ENCODE results near the gene LRP11. TPM values are rescaled to one million over a fixed set of nuclear protein-coding genes. Genes with fewer than 3 reads are reported as not detected.

Gene LRP11
- total and polyA plus RNA-seq, 2 of the 13 experiments (the other 11 are each of a cell fraction or from before 2014, with no cell fraction given) = 32.4 to 48.9 TPM

DNA sequence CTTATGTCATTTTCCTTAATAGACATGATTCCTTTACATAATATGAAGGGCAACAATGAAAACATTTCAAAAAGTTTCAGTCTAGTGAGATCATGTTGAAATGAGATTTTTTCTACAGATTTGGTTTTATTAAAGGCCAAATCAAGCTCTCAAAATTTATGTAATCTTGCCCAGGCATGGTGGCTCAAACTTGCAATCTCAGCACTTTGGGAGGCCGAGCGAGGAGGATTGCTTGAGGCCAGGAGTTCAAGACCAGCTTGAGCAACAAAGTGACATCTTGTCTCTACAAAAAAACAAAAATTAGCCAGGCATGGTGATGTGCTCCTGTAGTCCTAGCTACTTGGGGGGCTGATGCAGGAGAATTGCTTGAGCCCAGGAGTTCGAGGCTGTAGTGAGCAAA lies 50.8 kb downstream of the LRP11 start:
- FAIRE-seq (no peak), ATAC-seq (no peak), DNase-seq (ENCODE audit: low spot score) (no peak)
- TF ChIP-seq, protein P1, sequence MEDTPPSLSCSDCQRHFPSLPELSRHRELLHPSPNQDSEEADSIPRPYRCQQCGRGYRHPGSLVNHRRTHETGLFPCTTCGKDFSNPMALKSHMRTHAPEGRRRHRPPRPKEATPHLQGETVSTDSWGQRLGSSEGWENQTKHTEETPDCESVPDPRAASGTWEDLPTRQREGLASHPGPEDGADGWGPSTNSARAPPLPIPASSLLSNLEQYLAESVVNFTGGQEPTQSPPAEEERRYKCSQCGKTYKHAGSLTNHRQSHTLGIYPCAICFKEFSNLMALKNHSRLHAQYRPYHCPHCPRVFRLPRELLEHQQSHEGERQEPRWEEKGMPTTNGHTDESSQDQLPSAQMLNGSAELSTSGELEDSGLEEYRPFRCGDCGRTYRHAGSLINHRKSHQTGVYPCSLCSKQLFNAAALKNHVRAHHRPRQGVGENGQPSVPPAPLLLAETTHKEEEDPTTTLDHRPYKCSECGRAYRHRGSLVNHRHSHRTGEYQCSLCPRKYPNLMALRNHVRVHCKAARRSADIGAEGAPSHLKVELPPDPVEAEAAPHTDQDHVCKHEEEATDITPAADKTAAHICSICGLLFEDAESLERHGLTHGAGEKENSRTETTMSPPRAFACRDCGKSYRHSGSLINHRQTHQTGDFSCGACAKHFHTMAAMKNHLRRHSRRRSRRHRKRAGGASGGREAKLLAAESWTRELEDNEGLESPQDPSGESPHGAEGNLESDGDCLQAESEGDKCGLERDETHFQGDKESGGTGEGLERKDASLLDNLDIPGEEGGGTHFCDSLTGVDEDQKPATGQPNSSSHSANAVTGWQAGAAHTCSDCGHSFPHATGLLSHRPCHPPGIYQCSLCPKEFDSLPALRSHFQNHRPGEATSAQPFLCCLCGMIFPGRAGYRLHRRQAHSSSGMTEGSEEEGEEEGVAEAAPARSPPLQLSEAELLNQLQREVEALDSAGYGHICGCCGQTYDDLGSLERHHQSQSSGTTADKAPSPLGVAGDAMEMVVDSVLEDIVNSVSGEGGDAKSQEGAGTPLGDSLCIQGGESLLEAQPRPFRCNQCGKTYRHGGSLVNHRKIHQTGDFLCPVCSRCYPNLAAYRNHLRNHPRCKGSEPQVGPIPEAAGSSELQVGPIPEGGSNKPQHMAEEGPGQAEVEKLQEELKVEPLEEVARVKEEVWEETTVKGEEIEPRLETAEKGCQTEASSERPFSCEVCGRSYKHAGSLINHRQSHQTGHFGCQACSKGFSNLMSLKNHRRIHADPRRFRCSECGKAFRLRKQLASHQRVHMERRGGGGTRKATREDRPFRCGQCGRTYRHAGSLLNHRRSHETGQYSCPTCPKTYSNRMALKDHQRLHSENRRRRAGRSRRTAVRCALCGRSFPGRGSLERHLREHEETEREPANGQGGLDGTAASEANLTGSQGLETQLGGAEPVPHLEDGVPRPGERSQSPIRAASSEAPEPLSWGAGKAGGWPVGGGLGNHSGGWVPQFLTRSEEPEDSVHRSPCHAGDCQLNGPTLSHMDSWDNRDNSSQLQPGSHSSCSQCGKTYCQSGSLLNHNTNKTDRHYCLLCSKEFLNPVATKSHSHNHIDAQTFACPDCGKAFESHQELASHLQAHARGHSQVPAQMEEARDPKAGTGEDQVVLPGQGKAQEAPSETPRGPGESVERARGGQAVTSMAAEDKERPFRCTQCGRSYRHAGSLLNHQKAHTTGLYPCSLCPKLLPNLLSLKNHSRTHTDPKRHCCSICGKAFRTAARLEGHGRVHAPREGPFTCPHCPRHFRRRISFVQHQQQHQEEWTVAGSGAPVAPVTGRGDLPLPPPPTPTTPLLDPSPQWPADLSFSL (CRISPR knock-in tag; IDR thresholded peaks at IDR 0.05) = no peak
- no peak for TF ChIP-seq NCOA5 (CRISPR knock-in tag; IDR thresholded peaks at IDR 0.05)
- TF ChIP-seq, protein P2, sequence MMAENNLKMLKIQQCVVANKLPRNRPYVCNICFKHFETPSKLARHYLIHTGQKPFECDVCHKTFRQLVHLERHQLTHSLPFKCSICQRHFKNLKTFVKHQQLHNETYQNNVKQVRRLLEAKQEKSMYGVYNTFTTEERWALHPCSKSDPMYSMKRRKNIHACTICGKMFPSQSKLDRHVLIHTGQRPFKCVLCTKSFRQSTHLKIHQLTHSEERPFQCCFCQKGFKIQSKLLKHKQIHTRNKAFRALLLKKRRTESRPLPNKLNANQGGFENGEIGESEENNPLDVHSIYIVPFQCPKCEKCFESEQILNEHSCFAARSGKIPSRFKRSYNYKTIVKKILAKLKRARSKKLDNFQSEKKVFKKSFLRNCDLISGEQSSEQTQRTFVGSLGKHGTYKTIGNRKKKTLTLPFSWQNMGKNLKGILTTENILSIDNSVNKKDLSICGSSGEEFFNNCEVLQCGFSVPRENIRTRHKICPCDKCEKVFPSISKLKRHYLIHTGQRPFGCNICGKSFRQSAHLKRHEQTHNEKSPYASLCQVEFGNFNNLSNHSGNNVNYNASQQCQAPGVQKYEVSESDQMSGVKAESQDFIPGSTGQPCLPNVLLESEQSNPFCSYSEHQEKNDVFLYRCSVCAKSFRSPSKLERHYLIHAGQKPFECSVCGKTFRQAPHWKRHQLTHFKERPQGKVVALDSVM (CRISPR knock-in tag; IDR thresholded peaks at IDR 0.05) = peak; percentile 38; the same call in 1 of the 2 replicates
- peak; percentile 70 for TF ChIP-seq MAFF (IDR thresholded peaks at IDR 0.05; ENCODE audit: low read depth, low read length)
- TF ChIP-seq MAFK (conservative IDR thresholded peaks at IDR 0.05 in 1 of 2, IDR thresholded peaks at IDR 0.05 in 1 of 2; ENCODE audit: low read length in 2 of 2) = peak; percentile 77 to 86
- no peaks in the 10 kb centered on the region for H3K9me3 ChIP-seq (ENCODE audit: low read length)
- no peak overlapping the region for H3K27ac ChIP-seq (ENCODE audit: extremely low read length, insufficient read depth, low read length)
- WGBS (ENCODE audit: low lambda C conversion rate) = 99% methylated on average over 3 of the region's 3 CpGs
- H3K4me3 ChIP-seq (replicated peaks in 1 of 3; ENCODE audit: insufficient read depth in 1 of 3, low read depth in 2 of 3, low read length in 3 of 3) = no peak overlapping the region
- ChIA-PET CTCF (ENCODE audit: low intra/inter-chr PET ratio, low total read pairs) (no interaction called here), POLR2A (no interaction called here)
- intact Hi-C loops (cut with micrococcal nuclease; ENCODE audit: unreplicated experiment) = no loop called here
- in situ Hi-C loops (cut with HindIII; ENCODE audit: extremely low pct_ligation_motif_present, low pct_unique_long_range_greater_than_20kb) = no loop called here
- no peaks in the 10 kb centered on the region for H4K20me1 ChIP-seq (ENCODE audit: insufficient read depth, low read length)
- H3K4me1 ChIP-seq (ENCODE audit: insufficient read depth, low read length) = no peaks in the 10 kb centered on the region
- no peaks in the 10 kb centered on the region for H3K27me3 ChIP-seq (ENCODE audit: control insufficient read depth in 1 of 2, insufficient read depth in 2 of 2, low read length in 2 of 2)
- H2AFZ ChIP-seq (ENCODE audit: low read length) = no peak overlapping the region
- H3K79me2 ChIP-seq (ENCODE audit: insufficient read depth, low read length) = no peaks in the 10 kb centered on the region
- peaks cover 0 to 20% of the 10 kb centered on the region in 2 experiments; a peak in 2 of 5 replicates for H3K36me3 ChIP-seq (replicated peaks in 1 of 2; ENCODE audit: control insufficient read depth in 1 of 2, insufficient read depth in 2 of 2, low read length in 2 of 2)
- no peak overlapping the region for H3K9ac ChIP-seq (ENCODE audit: insufficient read depth, low read depth, low read length)
- no TSS peak for BruUV-seq (replicated peaks)
- no peak overlapping the region for H3K4me2 ChIP-seq (ENCODE audit: low read depth, low read length)
